ENCODE data around the gene SPATA17. TPM values are rescaled to one million over a fixed set of nuclear protein-coding genes. Genes with fewer than 3 reads are reported as not detected.
"Not testable (repeated sequence)": the region's sequence is repeated elsewhere in the genome, so short reads cannot be mapped to it uniquely, and the experiment has no call there.

The SPATA17 gene, protein sequence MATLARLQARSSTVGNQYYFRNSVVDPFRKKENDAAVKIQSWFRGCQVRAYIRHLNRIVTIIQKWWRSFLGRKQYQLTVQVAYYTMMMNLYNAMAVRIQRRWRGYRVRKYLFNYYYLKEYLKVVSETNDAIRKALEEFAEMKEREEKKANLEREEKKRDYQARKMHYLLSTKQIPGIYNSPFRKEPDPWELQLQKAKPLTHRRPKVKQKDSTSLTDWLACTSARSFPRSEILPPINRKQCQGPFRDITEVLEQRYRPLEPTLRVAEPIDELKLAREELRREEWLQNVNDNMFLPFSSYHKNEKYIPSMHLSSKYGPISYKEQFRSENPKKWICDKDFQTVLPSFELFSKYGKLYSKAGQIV
- 0.29 TPM in 1 of 2 replicates, not detected in the other for total RNA-seq (2014; rRNA removed; shearing (Covaris generic))

DNA sequence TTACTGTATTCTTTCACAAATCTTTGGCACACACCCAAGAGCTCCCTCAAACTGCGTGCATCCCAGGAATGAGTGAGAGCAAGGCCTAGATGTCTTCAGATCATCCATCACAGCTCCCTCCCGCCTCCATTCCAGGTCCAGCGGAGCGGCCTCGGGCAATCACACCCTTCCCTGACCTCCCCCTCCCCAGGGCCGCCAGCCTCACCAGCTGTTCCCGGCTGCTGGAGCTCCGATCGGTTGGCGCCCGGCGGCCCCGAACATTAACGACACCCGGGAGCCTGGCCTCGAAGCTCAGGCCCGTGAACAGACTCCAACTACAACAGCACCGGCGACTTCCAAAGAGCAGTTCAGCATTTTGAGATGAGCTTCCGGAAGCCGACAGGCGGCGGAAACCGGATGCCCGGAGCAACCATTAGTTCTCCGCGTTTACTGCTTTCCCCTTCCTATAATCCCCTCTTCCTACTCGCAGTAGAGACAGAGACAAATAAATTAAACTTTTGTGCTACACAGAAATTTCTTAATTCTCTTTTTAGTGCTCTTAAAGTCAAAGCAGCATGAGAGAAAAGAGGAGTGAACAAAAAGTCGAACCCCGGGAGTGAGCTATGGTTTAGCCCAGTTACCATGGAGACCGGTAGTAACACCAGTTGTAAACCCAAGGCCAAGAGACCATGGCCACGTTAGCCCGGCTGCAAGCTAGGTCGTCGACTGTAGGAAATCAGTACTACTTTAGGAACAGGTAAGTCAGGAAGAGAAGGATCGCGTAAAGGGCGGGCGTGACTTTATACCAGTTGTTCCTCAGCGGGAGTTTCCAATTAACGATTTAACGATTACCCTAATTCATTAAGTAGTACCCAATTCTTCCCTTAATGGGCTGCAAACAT, at the start of gene SPATA17, which contains the start of gene GPATCH2:
TSS of gene SPATA17 (plus strand) at position 634 of the 881 bp plus-strand sequence. CDS start at position 669, 35 bp downstream.
TSS of gene GPATCH2 (minus strand) at position 380 of the 881 bp plus-strand sequence. CDS start at position 261, 119 bp downstream.
- Histone ChIP-seq H3K4me3 (peak within 1 kb of the TSS; percentile 67), H3K36me3 (no peaks in the 10 kb centered on the region), H3K27ac (peak within 1 kb of the TSS; percentile 99), H3K4me1 (replicated peaks) (peaks cover 8% of the 10 kb centered on the region), H3K27me3 (replicated peaks) (no peaks in the 10 kb centered on the region), H3K9me3 (replicated peaks) (no peaks in the 10 kb centered on the region)
- DNase-seq (ENCODE audit: low read depth in 1 of 2, low spot score in 2 of 2) = peak; percentile 83 to 97

DNA sequence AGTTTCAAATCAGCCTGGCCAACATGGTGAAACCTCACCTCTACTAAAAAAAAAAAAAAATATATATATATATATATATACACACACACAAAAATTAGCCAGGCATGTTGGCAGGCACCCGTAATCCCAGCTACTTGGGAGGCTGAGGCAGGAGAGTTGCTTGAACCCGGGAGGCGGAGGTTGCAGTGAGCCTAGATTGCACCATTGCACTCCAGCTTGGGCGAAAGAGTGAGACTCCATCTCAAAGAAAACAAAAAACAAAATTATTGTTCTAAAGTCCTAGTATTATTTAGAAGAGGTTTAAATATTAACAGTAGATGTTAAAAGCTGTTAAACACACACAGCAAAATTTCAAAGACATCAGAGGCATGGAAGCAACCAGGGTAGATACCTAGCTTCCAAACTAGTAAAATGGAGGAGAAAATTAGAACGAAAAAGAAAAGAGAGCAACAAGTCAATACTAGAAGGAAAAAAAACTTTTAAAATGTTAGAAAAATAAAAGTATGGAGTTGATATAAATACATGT, 46.8 kb upstream of the SPATA17 start:
- H3K4me3 ChIP-seq; H3K27ac ChIP-seq; DNase-seq (ENCODE audit: low read depth in 1 of 2, low spot score in 2 of 2); H3K9me3 ChIP-seq (replicated peaks); H3K27me3 ChIP-seq (replicated peaks); H3K36me3 ChIP-seq: not testable (repeated sequence)
- peaks cover 13% of the 10 kb centered on the region for H3K4me1 ChIP-seq (replicated peaks)

DNA sequence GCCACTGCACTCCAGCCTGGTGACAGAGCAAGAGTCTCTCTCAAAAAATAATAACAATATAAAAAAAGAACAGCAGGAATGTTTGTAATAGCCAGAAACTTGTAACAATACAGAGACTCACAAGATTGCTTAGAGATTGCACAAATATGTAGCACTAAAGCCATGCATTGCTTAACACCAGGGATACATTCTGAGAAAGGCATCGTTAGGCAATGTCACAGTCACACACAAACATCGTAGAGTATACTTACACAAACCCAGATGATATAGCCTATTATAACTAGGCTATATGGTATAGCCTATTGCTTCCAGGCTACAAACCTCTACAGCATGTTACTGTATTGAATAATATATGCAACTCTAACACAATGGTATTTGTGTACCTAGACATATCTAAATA, 45.6 kb upstream of the SPATA17 start:
- no peak overlapping the region for H3K4me3 ChIP-seq
- no peaks in the 10 kb centered on the region for H3K27me3 ChIP-seq (replicated peaks)
- DNase-seq (ENCODE audit: low read depth in 1 of 2, low spot score in 2 of 2) = no peak
- no peaks in the 10 kb centered on the region for H3K9me3 ChIP-seq (replicated peaks)
- H3K36me3 ChIP-seq = 0 out of 2 replicates have a peak, but pooled peaks cover 2% of the 10 kb centered on the region
- no peak overlapping the region for H3K27ac ChIP-seq
- peaks cover 13% of the 10 kb centered on the region for H3K4me1 ChIP-seq (replicated peaks)

DNA sequence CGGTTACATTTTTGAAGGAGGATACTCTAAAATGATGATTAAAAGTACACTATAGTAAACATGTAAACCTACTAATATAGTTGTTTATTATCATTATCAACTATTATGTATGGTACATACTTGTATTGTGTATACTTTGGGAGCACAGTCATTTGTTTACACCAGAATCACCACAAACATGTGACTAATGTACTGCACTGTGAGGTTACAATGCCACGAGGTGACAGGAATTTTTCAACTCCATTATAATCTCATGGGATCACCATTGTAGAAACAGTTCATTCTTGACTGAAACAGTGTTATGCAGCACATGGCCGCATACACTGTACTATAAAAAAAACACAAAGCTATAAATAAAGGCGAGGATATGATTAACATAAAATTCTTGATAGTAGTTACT, 44.6 kb upstream of the SPATA17 start:
- Histone ChIP-seq H3K9me3 (replicated peaks) (no peaks in the 10 kb centered on the region), H3K27me3 (replicated peaks) (no peaks in the 10 kb centered on the region), H3K4me3 (no peak overlapping the region), H3K27ac (no peak overlapping the region), H3K4me1 (replicated peaks) (peaks cover 13% of the 10 kb centered on the region), H3K36me3 (no peaks in the 10 kb centered on the region)
- DNase-seq (ENCODE audit: low read depth in 1 of 2, low spot score in 2 of 2) = peak in 1 of 2 experiments; percentile 55

DNA sequence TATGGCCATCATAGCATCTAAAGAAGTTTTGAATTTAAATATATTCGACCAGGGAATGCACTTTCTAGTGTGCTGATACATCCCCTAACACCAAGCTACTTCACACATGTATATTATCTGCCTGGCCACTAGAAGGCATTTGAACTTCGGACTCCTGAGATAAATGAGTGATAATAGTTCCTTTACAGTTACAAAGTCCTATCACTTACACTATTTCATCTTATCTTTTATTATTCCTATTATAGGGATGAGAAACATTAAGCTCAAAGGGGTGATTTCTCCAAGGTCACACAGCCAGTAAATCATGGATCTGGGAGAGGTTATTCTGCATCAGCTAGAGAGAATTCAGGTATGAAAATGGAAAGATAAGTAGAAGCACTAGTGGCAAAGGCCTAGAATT, 40.5 kb upstream of the SPATA17 start:
- no peak overlapping the region for H3K27ac ChIP-seq
- H3K36me3 ChIP-seq = no peaks in the 10 kb centered on the region
- H3K4me3 ChIP-seq = no peak overlapping the region
- no peak for DNase-seq (ENCODE audit: low read depth in 1 of 2, low spot score in 2 of 2)
- no peaks in the 10 kb centered on the region for H3K9me3 ChIP-seq (replicated peaks)
- peaks cover 13% of the 10 kb centered on the region for H3K4me1 ChIP-seq (replicated peaks)
- H3K27me3 ChIP-seq (replicated peaks) = no peaks in the 10 kb centered on the region

DNA sequence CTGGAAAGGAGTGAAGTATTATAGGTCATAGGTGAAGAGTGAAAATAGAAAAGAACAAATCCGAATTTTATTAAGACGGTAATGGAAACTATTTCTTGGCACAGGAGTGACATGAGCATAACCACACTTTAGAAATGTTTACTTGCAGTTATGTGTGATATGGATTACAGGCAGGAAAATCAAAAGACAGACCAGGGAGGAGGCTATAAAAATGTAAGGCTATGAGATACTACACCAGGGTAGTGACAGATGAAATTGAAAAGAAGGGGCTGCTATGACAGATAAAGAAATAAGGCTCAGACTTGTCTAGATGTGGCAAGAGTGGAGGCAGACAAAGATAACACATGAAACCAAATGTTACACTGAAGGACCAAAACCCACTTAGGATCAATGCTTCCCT, 32.0 kb upstream of the SPATA17 start:
- Histone ChIP-seq H3K4me1 (replicated peaks) (no peaks in the 10 kb centered on the region), H3K4me3 (no peak overlapping the region), H3K36me3 (no peaks in the 10 kb centered on the region), H3K27me3 (replicated peaks) (no peaks in the 10 kb centered on the region), H3K27ac (no peak overlapping the region), H3K9me3 (replicated peaks) (no peaks in the 10 kb centered on the region)
- DNase-seq (ENCODE audit: low read depth in 1 of 2, low spot score in 2 of 2) = no peak

DNA sequence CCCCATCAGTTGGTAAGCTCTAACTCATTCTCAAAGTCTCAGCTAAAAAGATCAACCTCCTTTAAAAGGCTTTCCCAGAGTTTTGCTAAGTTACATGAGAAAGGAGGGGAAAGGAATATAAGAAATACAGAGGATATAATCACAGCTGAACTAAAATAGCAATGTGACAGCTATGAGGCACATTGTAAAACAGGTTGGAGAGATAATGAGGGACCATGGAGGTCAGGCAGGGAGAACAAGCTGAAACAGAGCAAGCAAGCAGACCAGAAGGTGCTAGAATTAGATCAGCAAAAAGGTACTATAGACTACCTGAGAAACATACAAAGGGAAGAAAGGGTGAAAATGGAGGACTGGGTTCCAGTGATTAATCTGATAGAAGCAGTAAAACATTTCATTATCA, 28.8 kb upstream of the SPATA17 start:
- Histone ChIP-seq H3K9me3 (replicated peaks) (no peaks in the 10 kb centered on the region), H3K4me1 (replicated peaks) (no peaks in the 10 kb centered on the region), H3K4me3 (no peak overlapping the region), H3K36me3 (peaks cover 5% of the 10 kb centered on the region), H3K27me3 (replicated peaks) (no peaks in the 10 kb centered on the region), H3K27ac (no peak overlapping the region)
- no peak for DNase-seq (ENCODE audit: low read depth in 1 of 2, low spot score in 2 of 2)

DNA sequence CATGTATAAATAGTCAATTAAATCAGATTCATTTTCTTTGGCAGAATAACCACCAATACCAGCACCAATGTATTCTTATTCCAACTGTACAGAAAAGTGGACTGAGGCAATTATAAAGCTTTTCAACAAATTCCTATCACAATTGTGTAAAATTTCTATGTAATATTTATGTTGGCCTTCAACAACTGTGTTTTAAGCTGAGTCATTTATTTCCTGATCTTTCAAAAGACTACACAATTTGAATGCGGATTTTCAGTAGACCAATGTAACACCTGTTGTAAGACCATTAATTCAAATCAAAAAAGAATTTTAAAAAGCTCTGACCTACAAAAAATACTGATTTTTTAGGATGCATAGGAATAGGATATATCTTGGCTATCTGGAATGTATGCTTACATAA, 25.8 kb upstream of the SPATA17 start:
- DNase-seq (ENCODE audit: low read depth in 1 of 2, low spot score in 2 of 2) = no peak
- Histone ChIP-seq H3K27ac (no peak overlapping the region), H3K36me3 (peaks cover 29% of the 10 kb centered on the region), H3K27me3 (replicated peaks) (no peaks in the 10 kb centered on the region), H3K4me3 (no peak overlapping the region), H3K9me3 (replicated peaks) (no peaks in the 10 kb centered on the region), H3K4me1 (replicated peaks) (no peaks in the 10 kb centered on the region)

DNA sequence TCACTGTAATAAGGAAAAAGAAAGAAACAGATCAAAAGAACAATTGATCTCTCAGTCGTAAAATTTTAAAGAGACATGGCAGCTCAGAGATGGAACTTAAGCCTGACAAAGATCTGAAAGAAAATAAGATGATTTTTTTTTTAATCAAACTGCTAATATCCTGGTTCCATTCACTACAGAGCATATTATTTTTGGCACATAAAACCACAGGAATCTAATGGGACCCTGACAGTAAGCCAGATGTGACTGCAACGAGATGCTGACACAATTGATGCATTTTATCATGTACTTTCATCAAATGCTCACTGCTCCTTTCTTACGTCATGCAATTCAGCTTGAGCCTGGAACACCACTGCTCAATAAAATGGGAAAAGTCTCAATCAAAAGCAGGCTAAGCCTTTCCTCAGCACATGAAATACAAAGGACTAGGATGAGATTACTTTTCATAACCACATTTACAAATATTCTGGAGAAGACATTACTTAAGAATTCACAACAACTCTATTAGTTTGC, 16.9 kb upstream of the SPATA17 start:
- H3K4me3 ChIP-seq = no peak overlapping the region
- no peaks in the 10 kb centered on the region for H3K27me3 ChIP-seq (replicated peaks)
- no peaks in the 10 kb centered on the region for H3K4me1 ChIP-seq (replicated peaks)
- DNase-seq (ENCODE audit: low read depth in 1 of 2, low spot score in 2 of 2) = no peak
- H3K9me3 ChIP-seq (replicated peaks) = no peaks in the 10 kb centered on the region
- H3K27ac ChIP-seq = no peak overlapping the region
- H3K36me3 ChIP-seq = peaks cover 26% of the 10 kb centered on the region

DNA sequence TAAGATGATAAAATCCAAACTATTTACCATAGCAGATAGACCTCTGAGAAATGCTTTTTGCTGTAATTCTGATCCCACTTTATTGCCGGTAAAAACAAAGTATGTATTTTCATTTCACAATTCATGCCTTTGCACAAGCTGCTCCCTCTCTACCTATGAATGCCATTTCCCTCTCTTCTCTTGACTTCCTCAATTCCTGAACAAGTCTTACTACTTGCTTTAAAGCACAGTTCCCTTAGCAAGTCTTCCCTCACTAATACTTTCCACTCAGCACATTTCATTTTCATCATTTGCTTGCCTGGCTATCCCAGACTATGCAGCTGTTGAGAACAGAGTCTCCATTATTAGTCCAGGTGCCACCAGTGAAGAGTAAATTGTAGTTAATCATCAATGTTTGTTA, 14.0 kb upstream of the SPATA17 start:
- DNase-seq (ENCODE audit: low read depth in 1 of 2, low spot score in 2 of 2) = no peak
- Histone ChIP-seq H3K36me3 (peaks cover 27% of the 10 kb centered on the region), H3K4me1 (replicated peaks) (no peaks in the 10 kb centered on the region), H3K27ac (no peak overlapping the region), H3K9me3 (replicated peaks) (no peaks in the 10 kb centered on the region), H3K27me3 (replicated peaks) (no peaks in the 10 kb centered on the region), H3K4me3 (no peak overlapping the region)

DNA sequence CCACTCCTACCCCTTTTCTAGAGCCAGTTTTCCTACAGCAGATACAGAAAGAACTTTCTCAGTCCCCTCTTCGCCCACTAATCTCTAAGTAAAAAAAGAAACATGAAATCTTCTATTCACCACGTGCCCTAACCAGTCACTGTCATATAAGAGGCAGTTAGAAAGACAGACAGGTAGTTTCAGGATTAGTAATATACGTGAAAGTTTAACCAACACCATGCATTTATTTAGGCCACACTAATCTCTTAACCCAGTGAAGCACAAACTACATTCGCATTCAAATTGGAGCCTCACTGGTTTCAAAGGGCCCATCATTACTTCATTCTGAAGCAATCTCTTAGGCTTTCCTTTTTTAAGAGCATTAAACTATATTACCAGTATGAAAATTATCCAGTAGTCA, 10.3 kb upstream of the SPATA17 start:
- Histone ChIP-seq H3K4me1 (replicated peaks) (no peaks in the 10 kb centered on the region), H3K9me3 (replicated peaks) (no peaks in the 10 kb centered on the region), H3K36me3 (peaks cover 27% of the 10 kb centered on the region), H3K27me3 (replicated peaks) (no peaks in the 10 kb centered on the region), H3K4me3 (no peak overlapping the region), H3K27ac (no peak overlapping the region)
- DNase-seq (ENCODE audit: low read depth in 1 of 2, low spot score in 2 of 2) = no peak

DNA sequence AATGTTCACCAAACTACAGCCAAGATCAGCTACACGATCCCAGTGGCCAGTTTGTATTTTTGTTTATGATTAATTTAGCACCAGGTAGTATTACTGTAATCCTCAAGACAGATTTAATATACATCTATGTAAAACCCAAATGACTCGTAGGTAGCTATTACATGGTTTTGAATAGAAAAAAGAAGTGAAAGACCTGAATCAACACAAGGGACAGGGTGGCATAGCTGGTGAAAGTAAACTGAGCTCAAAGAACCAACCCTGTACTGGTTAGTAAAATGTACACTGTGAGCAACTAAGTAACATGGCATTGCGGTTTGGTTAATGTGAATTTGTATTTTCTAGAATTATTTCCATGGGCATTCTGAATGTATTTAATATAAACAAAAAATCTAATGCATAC, 9.1 kb upstream of the SPATA17 start:
- H3K4me3 ChIP-seq = no peak overlapping the region
- H3K27ac ChIP-seq = no peak overlapping the region
- peaks cover 23% of the 10 kb centered on the region for H3K36me3 ChIP-seq
- no peaks in the 10 kb centered on the region for H3K9me3 ChIP-seq (replicated peaks)
- no peaks in the 10 kb centered on the region for H3K4me1 ChIP-seq (replicated peaks)
- no peaks in the 10 kb centered on the region for H3K27me3 ChIP-seq (replicated peaks)
- no peak for DNase-seq (ENCODE audit: low read depth in 1 of 2, low spot score in 2 of 2)

DNA sequence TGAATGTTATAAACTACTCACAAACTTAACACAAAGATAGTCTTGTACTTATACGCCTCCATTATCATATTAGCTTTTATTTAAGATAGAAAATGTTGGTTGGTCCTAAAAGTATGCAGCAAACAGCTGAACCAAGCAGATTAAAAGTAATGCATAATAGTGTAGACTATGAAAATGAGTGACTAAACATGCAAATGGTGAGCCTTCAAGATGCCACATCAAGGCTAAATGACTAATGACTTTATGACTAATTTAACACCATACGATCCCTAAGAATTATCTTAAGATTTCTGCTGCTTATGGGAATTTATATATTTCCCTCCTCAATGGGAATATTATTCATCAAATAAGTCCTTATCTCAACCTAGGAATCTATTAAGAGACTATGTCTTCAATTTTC, 4.8 kb upstream of the SPATA17 start:
- no peak for DNase-seq (ENCODE audit: low read depth in 1 of 2, low spot score in 2 of 2)
- Histone ChIP-seq H3K4me1 (replicated peaks) (peaks cover 4% of the 10 kb centered on the region), H3K4me3 (no peak overlapping the region), H3K36me3 (no peaks in the 10 kb centered on the region), H3K27ac (no peak overlapping the region), H3K9me3 (replicated peaks) (no peaks in the 10 kb centered on the region), H3K27me3 (replicated peaks) (no peaks in the 10 kb centered on the region)

DNA sequence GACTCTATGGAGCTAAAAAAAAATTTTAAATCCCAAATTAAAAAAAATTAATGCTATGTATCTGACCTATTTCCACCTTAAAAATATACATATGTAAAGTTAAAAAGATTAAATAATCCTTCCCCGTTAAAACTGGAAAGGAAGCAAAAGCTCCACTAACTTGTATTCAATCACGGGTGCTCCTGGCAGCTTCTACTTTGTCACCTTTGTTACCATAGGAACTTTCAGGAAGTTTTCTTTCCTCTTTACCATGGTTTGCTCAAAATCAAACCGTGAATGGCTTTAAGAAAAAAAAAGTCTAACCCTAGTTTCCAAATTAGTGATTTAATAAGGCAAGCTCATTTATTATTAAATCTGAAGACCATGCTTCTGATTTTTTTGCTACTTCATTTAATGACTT, 3.7 kb upstream of the SPATA17 start:
- H3K27ac ChIP-seq = no peak overlapping the region
- no peaks in the 10 kb centered on the region for H3K36me3 ChIP-seq
- no peak overlapping the region for H3K4me3 ChIP-seq
- peaks cover 8% of the 10 kb centered on the region for H3K4me1 ChIP-seq (replicated peaks)
- H3K9me3 ChIP-seq (replicated peaks) = no peaks in the 10 kb centered on the region
- no peaks in the 10 kb centered on the region for H3K27me3 ChIP-seq (replicated peaks)
- no peak for DNase-seq (ENCODE audit: low read depth in 1 of 2, low spot score in 2 of 2)

All from SJSA1 (cell line).